Measurements from ENCODE around the gene ATP8B3.

The ATP8B3 gene

DNA sequence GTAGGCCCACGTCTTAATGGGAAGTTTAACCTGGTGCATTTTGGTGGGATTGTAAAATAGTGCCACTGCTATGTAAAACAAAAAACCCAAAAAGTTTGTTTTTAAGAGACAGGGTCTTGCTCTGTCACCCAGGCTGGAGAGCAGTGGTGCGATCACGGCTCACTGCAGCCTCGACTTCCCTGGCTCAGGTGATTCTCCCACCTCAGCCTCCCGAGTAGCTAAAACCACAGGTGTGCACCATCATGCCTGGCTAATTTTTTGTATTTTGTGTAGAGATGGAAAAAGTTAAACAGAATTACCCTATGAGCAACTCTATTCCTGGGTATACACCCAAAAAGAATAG, 37.0 kb upstream of the ATP8B3 start:
- TF ChIP-seq, protein P1, sequence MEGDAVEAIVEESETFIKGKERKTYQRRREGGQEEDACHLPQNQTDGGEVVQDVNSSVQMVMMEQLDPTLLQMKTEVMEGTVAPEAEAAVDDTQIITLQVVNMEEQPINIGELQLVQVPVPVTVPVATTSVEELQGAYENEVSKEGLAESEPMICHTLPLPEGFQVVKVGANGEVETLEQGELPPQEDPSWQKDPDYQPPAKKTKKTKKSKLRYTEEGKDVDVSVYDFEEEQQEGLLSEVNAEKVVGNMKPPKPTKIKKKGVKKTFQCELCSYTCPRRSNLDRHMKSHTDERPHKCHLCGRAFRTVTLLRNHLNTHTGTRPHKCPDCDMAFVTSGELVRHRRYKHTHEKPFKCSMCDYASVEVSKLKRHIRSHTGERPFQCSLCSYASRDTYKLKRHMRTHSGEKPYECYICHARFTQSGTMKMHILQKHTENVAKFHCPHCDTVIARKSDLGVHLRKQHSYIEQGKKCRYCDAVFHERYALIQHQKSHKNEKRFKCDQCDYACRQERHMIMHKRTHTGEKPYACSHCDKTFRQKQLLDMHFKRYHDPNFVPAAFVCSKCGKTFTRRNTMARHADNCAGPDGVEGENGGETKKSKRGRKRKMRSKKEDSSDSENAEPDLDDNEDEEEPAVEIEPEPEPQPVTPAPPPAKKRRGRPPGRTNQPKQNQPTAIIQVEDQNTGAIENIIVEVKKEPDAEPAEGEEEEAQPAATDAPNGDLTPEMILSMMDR (IDR thresholded peaks at IDR 0.05; ENCODE audit: low read depth, low read length), result no peak
- no peak overlapping the region for H3K4me3 ChIP-seq (ENCODE audit: low read depth, low read length)

GRCh38 chr19:1848399-1849131, 36.5 kb upstream of the ATP8B3 start, which contains the start of gene REXO1:
REXO1 (minus strand) TSS chr19:1848483; CDS start chr19:1848358, 125 bp downstream.
- peak within 1 kb of the TSS; percentile 89 for H3K4me3 ChIP-seq (ENCODE audit: low read depth, low read length)
- TF ChIP-seq, protein P1 (IDR thresholded peaks at IDR 0.05; ENCODE audit: low read depth, low read length), result peak; percentile 81

DNA sequence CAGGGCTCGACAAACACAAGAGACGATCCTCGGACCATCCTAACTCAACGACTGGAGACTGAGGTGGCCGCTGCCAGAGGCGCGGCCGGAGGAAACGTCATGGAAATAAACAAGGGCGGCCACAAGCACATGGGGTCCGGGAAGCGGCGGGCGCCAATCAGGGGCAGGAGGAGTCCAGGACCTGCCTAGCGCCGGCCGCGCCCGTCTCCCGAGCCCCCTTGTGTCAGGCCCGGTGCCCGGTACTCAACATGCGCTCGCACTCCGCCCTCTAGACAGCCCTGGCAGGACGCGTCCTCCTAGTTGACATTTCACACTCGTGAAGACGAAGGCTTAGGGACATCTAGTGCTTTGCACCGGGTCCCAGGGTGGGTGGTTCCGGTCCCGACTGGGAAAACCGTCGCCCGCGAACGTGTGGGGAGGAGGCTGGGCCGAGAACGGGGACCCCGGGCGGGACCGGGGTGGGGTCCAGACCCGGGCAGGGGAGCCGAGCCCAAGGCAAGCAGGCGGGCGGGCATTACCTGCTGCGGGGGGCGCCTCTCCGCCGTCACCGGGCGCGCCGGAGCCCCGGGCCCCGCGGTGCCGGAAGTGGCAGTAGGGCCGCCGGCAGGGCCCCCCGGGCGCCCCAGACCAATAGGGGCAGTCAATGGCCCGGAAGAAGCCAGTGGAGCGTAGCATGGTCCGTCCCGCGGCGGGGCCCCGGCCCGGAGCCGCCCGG, 35.8 kb upstream of the ATP8B3 start:
- peak overlapping the region; percentile 89 for H3K4me3 ChIP-seq (ENCODE audit: low read depth, low read length)
- TF ChIP-seq, protein P1 (IDR thresholded peaks at IDR 0.05; ENCODE audit: low read depth, low read length), result no peak

DNA sequence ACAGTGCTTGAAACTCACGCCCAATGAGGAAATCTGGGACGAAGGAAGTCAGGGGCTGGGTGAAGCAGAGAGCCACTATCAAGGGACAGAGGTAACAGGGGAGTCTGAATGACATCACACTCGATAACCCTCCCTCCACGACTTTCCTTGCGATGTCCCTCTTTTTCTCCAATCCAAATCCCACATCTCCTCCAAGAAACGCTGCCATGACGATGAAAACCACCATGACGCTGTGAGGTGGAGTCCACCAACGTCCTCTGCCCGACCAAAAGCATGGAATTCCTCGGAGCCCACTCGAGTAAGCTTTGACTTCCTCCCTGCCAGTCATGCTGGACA, 35.2 kb upstream of the ATP8B3 start:
- H3K4me3 ChIP-seq (ENCODE audit: low read depth, low read length), result peak overlapping the region; percentile 89
- TF ChIP-seq, protein P1 (IDR thresholded peaks at IDR 0.05; ENCODE audit: low read depth, low read length), result no peak

GRCh38 chr19:1846517-1847204, 34.6 kb upstream of the ATP8B3 start:
- TF ChIP-seq, protein P1 (IDR thresholded peaks at IDR 0.05; ENCODE audit: low read depth, low read length), result no peak
- H3K4me3 ChIP-seq (ENCODE audit: low read depth, low read length), result peak overlapping the region; percentile 89

GRCh38 chr19:1845642-1846041, 33.6 kb upstream of the ATP8B3 start:
- no peak overlapping the region for H3K4me3 ChIP-seq (ENCODE audit: low read depth, low read length)
- TF ChIP-seq, protein P1 (IDR thresholded peaks at IDR 0.05; ENCODE audit: low read depth, low read length), result no peak

- TF ChIP-seq, protein P1 (IDR thresholded peaks at IDR 0.05; ENCODE audit: low read depth, low read length), result no peak
- H3K4me3 ChIP-seq (ENCODE audit: low read depth, low read length), result no peak overlapping the region
These were observed 33.0 kb upstream of the ATP8B3 start for GRCh38 chr19:1845125-1845515.
